ENCODE data around the gene STBD1.
"Not testable (repeated sequence)": the region's sequence is repeated elsewhere in the genome, so short reads cannot be mapped to it uniquely, and the experiment has no call there.

STBD1 gene

DNA sequence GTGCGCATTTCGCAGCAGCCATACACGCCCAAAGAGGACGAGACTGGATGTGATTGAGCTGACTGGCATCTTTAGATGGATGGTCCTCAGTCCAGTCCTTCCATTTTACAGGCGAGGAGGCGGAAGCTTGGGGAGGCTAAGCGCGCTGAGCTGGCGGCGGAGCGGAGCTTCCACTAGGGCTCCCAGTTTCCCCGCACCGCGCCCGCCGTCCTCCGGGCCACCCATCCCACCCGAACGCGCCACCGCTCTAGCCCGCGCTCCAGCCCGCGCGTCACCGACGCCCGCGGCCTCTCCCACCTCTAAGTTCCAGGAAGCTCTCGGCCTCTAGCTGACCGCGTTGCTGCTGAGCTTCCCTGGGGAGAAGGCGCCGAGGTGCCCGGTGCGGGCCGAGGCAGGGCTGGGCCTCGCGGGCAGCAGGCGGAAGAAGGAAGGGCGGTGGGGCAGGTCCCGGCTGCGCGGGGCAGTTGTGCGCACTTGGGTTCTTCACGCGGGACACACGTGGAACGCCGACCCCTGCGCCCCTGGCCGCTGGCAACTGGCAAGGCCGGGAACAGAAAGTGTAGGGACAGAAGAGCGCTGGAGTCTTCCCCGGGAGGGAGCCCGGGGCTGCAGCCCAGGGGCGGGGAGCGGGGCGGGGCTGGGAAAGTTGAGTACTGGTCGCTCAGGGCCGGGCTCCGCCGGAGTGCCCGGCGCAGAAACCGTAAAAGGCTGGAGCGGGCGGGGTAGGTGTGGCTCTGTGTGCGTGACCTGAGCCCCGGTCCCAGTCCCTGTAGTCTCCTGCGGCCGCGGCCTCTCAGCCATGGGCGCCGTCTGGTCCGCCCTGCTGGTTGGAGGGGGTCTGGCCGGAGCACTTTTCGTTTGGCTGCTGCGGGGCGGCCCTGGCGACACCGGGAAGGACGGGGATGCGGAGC, at the start of gene STBD1:
STBD1 (plus strand) TSS at position 763 of the 911 bp plus-strand sequence; CDS start at position 800, 37 bp downstream.
- DNase-seq: peak; percentile 16 to 36

DNA sequence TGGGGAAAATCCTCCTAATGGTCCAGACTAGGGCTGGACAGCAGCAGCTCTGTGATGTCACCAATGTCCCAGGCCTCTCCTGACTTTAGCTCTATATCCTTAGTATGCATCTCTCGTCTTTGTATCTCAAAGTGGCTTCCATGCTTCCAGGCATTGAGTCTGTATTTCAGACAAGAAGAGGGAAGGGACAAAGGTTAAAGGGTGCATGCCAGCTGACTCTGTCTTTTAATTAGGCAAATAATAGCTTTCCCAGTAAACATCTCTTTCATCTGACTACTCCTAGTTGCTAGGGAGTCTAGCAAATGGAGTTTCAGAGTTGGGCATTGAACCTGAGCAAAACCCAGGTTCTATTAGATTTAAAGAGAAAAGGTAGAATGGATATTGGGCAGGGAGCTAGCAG, 49.6 kb upstream of the STBD1 start:
- no peak for DNase-seq

DNA sequence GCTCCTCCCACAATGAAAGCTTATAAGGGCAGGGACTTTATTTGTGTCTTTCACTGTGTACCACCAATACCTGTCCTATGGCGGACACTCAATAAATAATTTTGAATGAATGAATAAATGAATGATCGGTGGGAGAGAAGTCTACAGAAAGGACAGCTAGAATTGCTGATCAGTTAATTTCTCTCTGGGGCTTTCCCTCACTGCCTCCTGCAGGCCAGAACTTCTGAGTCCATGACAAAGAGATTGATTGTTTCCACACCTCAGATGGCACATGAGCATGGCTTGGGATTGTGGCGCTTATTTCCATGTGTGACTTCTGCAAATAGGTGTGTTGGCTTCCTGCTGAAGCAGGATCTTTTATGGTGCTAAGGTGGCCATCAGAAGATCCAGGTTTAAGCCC, 48.7 kb upstream of the STBD1 start:
- DNase-seq: no peak

DNA sequence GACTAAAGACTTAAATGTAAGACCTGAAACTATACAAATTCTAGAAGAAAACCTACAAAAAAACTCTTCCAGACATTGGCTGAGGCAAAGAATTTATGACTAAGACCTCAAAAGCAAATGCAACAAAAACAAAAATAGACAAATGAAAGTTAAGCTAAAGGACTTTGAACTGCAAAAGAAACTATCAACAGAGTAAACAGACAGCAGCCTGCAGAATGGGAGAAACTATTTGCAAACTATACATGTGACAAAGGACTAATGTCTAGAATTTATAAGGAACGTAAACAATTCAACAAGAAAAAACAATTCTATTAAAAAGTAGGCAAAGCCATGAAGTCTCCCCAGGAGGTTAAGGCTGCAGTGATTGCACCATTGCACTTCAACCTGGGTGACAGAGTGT, 46.0 kb upstream of the STBD1 start:
- DNase-seq: no peak

DNA sequence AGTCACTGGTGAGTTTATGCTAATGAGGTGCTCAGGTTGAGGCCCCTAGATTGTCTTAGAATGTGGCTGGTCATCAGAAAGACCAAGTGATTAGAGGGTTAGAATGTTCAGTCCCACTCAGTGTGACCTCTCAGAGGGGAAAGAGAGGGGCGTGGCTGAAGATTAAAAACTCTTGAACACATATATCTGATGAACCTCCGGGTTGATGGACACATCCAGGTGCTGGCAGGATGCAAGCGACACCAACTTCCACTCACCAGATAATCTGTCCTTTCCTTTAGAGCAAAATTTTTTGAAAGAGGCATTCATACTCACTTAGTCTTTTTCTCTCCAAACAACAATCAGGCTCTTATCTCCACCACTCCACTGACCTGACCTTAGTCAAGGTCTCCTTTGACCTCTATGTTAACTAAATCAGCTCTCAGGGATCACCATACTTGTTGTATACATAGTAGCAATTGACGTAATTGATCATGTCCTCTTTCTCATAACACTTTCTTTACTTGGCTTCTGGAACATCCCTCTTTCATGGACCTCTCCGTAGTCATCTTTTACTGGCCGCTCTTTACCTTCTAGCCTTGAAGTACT, 40.8 kb upstream of the STBD1 start:
- DNase-seq: no peak

DNA sequence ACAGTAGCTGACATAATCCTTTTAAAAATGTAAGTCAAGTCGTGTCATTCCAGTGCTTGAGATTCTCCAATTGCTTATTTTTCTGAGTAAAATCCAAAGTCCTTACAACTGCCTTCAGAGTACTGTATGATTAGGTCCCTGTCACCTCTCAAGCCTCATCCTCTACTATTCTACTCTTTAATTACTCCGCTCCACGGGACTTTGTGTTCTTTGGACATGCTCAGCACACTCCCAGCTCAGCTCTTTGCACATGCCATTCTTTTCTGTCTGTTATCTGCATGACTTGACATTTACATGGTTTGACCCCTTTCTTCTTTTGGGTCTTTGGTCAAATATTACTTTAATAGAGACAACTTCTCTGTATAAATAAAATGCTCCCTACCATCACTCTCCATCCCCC, 39.9 kb upstream of the STBD1 start:
- no peak for DNase-seq

DNA sequence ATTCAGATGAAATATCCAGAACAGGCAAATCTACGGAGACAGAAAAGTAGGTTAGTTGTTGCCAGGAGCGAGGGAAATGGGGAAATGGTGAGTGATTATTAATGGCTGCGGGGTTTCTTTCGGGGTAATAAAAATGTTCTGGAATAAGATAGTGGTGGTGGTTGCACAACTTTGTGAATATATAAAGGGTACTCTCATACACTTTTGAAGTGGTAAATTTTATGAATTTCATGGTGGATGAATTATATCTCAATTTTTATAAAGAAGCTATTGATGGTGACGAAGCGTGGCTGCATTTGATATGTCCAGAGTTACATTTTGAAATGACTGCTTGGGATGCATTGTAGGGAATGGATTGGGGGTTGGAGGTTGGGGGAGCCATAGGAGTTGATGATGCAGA, 38.7 kb upstream of the STBD1 start:
- DNase-seq: no peak

DNA sequence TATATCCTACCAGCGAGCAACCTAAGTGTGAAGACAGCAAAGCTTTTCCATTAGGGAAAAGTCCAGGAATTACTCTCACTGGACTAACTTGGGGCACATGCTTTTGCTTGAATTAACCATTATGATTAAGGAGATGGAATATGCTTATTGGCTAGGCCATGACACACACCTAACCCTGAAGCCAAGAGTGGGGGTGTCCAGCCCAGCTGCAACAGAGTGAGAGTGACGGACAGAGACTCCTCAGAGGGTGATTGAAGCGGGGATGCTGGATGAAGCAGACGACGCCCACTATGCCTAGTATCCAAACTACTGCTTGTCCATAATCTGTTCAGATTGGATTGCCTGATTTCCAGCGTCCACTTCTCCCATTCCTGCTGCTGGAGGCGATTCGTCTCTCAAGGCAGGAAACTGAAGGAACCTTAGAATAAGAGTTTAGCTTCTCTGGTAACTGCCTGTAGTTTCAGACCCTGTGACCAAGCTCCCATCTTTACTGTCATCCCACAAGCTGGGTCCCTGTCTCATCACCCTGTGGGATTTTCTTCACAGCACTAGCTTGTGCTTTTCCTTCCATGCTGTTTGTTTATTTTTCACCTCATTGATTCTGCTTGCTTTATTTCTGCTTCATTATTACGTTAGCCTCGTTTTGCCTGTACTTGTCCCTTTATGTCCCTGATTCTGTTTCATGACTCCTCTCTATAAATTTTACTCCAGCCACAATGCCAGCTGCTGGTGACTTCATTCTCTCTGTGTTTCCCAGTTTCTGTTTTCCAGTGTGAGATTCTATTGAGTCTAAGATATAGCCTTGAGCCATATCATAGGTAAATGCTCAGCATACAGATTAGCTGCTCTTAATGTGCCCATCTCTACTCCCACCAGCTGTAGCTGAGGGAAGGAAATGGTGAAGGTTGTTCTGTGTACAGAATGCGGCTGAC, 36.0 kb upstream of the STBD1 start:
- DNase-seq: no peak

DNA sequence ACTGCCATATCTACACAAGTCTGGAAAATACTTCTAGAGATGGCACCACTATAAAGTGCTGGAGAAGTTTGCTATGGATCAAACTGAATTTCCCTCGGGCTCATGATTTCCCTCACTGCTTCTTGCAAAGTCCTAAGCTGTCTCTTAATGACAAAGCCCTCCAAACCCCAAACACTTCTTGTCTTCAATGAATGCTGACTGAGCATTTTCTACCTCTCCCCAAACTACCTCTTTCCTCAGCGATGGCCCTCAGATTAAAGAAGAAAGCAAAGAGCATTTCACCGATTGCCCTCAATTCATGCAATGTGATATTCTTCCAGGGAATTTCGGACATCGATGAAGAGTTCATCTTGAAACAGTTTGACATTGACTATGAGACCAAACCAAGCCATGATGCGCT, 35.3 kb upstream of the STBD1 start:
- DNase-seq: no peak

DNA sequence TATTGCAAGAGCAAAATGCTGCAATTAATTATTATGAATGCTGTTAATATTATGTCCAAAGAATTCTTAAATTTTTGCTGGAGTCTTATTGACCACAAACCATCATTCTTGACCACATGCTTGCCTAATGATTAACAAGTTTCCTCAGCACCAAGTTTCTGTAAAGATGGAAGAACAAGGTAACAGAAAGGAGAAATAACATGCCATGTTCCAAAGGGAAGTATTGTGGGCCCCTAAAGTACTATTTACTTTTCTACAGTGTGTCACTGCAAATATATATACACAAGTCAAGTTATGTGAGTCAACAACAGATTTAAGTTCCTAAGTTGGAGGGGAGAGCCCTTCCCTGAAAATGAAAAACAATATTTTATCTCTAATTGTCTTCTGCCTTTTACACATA, 34.5 kb upstream of the STBD1 start:
- no peak for DNase-seq

DNA sequence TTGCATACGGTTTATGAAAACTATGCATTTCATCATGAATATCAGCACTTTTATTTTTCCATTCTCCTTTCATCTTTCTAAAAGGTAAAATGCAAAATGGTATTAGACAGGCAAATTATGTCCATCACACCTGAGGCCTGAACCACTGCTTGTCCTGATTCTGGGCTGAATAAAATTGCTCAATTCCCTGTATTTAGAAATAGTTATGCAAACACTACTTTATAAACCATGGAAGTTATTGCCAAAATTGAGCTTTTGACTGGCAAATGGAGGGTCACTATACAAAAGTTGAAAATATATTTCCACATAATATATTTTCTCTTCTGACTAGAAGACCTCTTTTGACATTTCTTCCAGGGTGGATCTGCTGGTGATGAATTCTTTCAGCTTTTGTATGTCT, 34.0 kb upstream of the STBD1 start:
- no peak for DNase-seq

DNA sequence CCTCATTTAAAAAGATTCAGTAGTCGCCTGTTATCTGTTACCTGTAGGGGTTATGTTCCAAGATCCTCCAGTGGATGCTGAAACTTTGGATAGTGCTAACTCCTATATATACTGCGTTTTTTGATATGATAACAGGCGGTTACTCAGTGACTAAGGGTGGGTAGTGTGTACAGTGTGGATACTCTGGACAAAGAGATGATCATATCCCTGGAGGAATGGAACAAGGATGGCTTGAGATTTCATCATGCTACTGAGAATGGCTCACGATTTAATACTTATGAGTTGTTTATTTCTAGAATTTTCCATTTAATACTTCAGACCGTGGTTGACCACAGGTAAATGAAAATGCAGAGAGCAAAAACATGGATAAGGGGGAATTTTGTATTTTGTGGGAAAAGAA, 33.5 kb upstream of the STBD1 start:
- no peak for DNase-seq

DNA sequence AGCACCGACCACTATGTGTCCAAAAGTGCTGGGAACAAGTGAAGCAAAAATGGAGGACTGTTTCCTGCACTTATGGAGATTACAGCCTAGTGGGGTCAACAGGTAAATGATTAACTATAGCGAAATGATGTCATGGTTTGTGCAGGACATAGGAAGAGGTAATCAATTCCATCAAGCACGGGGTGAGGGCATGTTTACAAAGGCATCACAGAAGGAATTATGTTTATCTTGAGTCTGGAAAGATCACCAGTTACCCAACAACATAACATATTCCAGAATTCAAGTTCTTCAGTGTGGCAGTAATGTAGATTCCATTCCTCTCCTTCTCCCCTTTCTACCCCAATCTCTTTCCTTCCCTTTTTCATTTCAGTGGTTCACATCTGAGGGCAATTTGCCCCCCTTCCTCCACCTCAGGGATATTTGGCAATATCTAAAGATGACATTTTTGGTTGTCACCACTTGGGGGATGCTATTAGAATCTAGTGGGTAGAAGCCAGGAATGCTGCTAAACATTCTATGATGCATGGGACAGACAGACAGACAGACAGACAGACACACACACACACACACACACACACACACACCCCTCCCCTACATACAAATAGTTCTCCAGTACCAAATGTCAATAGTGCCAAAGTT, 30.9 kb upstream of the STBD1 start:
- DNase-seq: no peak

DNA sequence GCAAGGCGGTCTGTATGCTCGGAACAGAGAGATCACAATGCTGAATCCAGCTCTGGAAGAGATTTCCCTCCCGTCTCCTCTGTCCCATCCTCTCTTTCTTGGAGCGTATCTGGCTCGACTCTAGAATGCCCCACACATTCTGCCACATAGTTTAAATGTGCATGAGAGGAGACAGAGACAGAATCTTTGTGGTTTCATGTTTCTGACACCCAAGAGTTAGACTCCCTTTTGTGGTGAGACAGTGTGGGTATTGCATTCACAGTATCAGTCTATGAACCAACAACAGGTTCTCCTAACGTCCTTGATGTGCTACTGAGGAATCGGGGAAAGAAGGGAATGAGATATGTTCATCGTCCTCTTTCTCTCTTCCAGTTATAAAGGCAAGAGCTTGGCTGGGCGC, 29.7 kb upstream of the STBD1 start:
- no peak for DNase-seq

DNA sequence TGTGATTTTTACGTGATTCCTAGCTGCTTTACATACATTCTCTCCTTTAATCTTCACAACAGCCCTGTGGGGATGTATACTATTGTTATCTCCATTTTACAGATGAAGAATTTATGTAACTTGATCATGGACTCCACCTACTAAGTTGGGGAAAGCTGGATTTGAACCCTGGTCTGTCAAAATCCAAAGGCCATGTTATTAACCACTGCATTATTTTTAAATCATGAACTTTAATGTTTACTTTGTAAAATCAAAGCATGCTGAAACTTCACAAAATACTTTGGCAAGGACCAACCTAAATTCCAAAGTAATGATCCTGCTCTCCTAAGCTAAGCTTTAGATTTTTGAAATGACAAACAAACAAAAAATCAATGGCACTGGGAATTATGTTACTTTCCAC, 28.9 kb upstream of the STBD1 start:
- no peak for DNase-seq

DNA sequence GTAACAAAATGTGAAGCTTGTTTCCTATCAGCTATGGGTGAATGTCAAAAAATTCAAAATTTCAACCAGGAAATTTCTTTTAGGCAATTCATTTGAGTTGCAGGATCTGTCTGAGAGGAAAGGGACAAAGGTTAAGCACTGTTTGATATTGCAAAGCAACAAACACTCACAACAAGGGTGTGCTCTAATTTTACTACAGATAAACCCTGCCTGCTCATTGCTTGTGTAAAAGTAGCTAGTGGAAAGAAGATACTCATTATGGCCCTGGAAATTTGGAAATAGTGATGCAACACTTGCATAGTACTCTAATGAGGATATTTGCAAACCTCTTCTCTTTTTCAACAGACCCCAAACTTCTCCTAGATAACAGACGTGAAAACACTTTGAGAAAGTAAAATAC, 27.9 kb upstream of the STBD1 start:
- no peak for DNase-seq

DNA sequence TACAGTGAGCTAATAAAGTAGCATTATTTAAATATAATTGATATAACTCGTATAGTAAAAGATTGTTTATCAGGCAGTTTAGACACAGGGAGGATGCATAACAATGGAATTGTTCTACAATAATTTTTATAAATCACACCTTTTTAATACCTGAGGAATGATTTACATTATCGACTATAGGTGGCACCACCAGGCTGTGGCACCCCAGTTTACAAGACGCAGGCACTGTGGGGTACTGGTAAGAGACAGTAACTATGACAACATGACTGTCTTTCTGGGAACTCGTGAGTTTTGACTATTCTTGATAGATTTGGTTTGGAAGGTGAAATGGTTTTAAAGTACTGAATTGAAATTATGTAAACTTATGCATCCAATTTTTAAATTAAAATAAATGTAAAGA, 27.1 kb upstream of the STBD1 start:
- DNase-seq: peak in 1 of 2 donors; percentile 53

DNA sequence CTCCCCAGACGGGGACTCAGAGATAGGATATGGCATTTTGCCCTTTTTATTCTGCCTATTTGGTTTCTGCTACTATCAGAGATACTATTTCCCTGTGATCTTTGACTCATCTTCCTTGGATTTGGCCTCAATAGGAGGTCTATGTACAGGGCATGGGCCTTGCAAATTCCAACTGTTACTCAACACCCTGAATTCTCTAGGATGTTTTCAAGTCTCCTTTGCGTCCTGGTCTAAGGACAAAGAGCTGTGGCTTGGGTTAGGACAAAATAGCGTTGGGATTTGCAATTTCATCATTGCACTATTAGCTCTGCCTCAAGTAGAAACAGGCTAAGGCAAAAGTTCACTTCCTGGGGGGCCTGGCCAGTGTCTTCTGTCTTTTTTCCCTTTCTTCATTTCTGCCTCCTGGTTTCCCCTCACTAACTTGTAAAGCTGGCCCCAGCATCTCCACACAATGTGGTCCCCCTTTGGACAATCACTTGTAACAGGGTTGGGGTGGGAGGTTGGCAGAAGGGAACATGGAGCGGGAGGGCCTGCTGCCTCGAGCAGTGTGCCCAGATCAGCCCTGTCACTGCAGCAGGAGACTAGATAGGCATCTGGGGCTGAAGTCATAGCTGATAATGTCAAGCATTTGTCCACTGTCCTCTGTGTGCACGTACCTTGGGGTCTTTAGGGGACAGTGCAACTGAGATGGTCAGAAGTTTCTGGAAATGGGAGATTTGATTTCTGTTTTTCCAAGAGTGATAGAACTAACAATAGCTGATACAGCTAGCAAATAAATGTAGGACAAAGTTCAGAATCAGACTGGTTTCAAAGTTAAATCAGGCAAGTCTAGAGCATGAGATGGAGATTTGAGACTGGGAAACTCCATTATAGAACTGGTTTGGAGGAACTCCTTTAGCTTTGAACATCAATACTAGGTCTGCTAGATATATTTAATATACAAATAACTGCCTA, 25.8 kb upstream of the STBD1 start:
- no peak for DNase-seq

DNA sequence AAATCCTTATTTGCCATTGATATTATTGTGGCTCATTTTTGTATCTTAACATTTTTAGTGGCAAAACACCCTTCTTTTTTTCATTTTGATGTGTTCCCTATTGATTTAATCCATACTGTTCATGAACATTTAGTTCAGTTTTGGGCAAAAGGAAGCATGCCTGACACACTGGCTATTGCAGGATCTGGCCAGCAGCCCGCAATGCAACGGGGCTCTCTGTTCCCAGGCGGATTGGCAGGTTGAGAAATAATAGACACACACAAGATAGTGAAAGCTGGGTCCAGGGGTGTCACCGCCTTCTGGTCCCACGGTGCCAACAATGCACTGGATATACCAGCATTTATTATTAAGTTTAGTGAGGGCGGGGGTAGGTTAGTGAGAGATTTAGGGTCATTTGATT, 24.9 kb upstream of the STBD1 start:
- DNase-seq: not testable (repeated sequence)

DNA sequence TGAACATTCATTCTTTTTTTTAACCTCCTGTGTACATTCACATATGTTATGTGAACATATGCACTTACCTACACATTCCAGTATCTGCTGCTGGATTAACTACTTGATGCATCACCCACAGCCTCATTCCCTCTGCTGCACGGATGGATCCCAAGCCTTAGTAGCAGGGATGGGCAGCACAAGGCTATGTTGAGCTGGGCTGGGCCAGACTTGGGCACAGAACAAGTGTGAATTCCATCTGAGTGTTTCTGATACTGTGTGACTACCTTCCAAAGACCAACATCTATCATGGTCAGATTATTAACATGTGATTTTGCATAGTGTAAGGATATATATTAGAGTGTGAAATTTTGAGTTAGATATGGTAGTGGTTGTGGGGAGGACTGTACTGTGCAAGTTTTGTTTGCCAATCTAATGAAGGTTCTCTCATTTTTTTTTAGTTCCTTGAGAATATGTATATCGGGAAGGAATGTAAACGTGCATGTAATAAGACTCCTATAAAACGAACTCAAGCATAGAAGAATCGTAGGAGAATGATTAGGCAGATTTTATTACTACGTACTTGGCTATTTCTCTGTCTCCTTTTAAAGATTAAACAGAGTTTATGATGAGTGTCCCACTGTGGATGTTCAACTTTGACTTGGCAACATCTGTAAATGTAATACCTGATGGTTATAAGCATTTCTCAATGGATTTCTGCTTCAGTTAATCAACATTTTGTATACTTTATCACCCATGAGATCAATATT, 23.4 kb upstream of the STBD1 start:
- no peak for DNase-seq

DNA sequence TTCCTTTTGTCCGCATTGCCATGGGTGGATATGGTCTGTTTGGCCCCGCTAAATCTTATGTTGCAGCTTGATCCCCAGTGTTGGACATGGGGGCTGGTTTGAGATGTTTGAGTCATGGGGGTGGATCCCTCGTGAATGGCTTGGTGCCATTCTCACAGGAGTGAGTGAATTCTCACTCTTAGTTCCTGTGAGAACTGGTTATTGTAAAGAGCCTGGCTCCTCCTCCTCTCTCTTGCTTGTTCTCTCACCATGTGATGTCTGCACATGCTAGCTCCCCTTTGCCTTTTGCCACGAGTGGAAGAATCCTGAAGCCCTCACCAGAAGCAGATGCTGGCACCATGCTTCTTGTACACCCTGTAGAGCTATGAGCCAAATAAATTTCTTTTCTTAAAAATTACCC, 22.6 kb upstream of the STBD1 start:
- no peak for DNase-seq
